ENCODE data around the gene CEP83. TPM values are rescaled to one million over a fixed set of nuclear protein-coding genes. Genes with fewer than 3 reads are reported as not detected.

Gene CEP83
- total and polyA plus RNA-seq, 9 of the 15 experiments (the other 6 are each of a cell fraction or from before 2014, with no cell fraction given), result 5.3 to 40.5 (median 31.3) TPM

DNA sequence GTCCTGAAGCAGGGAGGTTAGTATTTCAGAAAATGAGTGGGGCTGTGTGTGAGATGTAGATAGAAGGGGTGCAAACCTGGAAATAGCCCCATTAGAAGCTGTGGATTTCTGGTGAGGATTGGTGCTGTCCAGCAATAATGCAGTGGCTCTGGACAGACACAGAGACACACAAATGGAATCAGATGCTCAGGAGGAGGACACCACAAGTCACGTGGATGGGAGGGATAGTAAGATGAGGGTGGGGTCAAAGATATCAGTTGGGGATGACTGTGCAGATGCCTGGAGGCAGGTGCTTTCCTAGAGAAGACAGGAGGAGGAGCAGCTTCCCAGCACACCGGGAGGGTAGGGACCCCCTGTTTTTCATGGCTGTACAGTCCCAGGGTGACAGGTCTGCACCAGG is 174.8 kb downstream of the CEP83 start (continued):
- TF ChIP-seq CGGBP1 (CRISPR knock-in tag; IDR thresholded peaks at IDR 0.05) (no peak), ZNF408 (CRISPR knock-in tag; IDR thresholded peaks at IDR 0.05; ENCODE audit: low read depth) (no peak), TSC22D4 (tag; IDR thresholded peaks at IDR 0.05) (no peak), NELFE (IDR thresholded peaks at IDR 0.05; ENCODE audit: insufficient read depth, insufficient read length) (no peak), MAZ (CRISPR knock-in tag; conservative IDR thresholded peaks at IDR 0.05 in 1 of 2, IDR thresholded peaks at IDR 0.05 in 1 of 2) (no peak), NFIC (IDR thresholded peaks at IDR 0.05) (no peak), GABPB1 (CRISPR knock-in tag; IDR thresholded peaks at IDR 0.05) (no peak), MAFG (tag; conservative IDR thresholded peaks at IDR 0.05) (peak; percentile 74), TGIF2 (CRISPR knock-in tag; IDR thresholded peaks at IDR 0.05) (no peak), CTBP1 (IDR thresholded peaks at IDR 0.05; ENCODE audit: borderline replicate concordance) (peak; percentile 61; the same call in 1 of the 2 replicates), RNF2 (IDR thresholded peaks at IDR 0.05) (no peak), ZNF717 (CRISPR knock-in tag; IDR thresholded peaks at IDR 0.05) (no peak), BHLHE40 (IDR thresholded peaks at IDR 0.05; ENCODE audit: low read length) (peak; percentile 76), ZNF217 (CRISPR knock-in tag; IDR thresholded peaks at IDR 0.05) (no peak), HDAC2 (IDR thresholded peaks at IDR 0.05) (no peak), MED1 (CRISPR knock-in tag; IDR thresholded peaks at IDR 0.05; ENCODE audit: borderline replicate concordance) (no peak), GTF2E2 (tag; IDR thresholded peaks at IDR 0.05) (no peak), NFXL1 (CRISPR knock-in tag; IDR thresholded peaks at IDR 0.05) (no peak), CREB1 (IDR thresholded peaks at IDR 0.05) (no peak), CREB1 (CRISPR knock-in tag; IDR thresholded peaks at IDR 0.05) (no peak), ZNF707 (CRISPR knock-in tag; conservative IDR thresholded peaks at IDR 0.05) (no peak), MAFK (IDR thresholded peaks at IDR 0.05; ENCODE audit: low read length) (peak; percentile 24; the same call in 1 of the 2 replicates), TEAD4 (IDR thresholded peaks at IDR 0.05; ENCODE audit: low read length) (no peak), TEAD4 (CRISPR knock-in tag; IDR thresholded peaks at IDR 0.05; ENCODE audit: borderline replicate concordance) (no peak), ZNF444 (CRISPR knock-in tag; IDR thresholded peaks at IDR 0.05) (no peak), CC2D1A (IDR thresholded peaks at IDR 0.05) (no peak)
- TF ChIP-seq, protein P1, sequence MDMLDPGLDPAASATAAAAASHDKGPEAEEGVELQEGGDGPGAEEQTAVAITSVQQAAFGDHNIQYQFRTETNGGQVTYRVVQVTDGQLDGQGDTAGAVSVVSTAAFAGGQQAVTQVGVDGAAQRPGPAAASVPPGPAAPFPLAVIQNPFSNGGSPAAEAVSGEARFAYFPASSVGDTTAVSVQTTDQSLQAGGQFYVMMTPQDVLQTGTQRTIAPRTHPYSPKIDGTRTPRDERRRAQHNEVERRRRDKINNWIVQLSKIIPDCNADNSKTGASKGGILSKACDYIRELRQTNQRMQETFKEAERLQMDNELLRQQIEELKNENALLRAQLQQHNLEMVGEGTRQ (CRISPR knock-in tag; IDR thresholded peaks at IDR 0.05), result peak; percentile 71
- TF ChIP-seq, protein P2, sequence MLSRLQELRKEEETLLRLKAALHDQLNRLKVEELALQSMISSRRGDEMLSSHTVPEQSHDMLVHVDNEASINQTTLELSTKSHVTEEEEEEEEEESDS (CRISPR knock-in tag; IDR thresholded peaks at IDR 0.05), result no peak
- TF ChIP-seq, protein P3, sequence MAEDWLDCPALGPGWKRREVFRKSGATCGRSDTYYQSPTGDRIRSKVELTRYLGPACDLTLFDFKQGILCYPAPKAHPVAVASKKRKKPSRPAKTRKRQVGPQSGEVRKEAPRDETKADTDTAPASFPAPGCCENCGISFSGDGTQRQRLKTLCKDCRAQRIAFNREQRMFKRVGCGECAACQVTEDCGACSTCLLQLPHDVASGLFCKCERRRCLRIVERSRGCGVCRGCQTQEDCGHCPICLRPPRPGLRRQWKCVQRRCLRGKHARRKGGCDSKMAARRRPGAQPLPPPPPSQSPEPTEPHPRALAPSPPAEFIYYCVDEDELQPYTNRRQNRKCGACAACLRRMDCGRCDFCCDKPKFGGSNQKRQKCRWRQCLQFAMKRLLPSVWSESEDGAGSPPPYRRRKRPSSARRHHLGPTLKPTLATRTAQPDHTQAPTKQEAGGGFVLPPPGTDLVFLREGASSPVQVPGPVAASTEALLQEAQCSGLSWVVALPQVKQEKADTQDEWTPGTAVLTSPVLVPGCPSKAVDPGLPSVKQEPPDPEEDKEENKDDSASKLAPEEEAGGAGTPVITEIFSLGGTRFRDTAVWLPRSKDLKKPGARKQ (CRISPR knock-in tag; IDR thresholded peaks at IDR 0.05), result no peak
- TF ChIP-seq, protein P4, sequence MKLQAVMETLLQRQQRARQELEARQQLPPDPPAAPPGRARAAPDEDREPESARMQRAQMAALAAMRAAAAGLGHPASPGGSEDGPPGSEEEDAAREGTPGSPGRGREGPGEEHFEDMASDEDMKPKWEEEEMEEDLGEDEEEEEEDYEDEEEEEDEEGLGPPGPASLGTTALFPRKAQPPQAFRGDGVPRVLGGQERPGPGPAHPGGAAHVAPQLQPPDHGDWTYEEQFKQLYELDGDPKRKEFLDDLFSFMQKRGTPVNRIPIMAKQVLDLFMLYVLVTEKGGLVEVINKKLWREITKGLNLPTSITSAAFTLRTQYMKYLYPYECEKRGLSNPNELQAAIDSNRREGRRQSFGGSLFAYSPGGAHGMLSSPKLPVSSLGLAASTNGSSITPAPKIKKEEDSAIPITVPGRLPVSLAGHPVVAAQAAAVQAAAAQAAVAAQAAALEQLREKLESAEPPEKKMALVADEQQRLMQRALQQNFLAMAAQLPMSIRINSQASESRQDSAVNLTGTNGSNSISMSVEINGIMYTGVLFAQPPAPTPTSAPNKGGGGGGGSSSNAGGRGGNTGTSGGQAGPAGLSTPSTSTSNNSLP (IDR thresholded peaks at IDR 0.05; ENCODE audit: borderline replicate concordance, low read depth, low read length), result no peak

Measured in K562 (cell line).